Head of caudate nucleus (tissue), 42 donors: ENCODE data around the gene FRS3.
"Not testable (repeated sequence)": the region's sequence is repeated elsewhere in the genome, so short reads cannot be mapped to it uniquely, and the experiment has no call there.

Experiments used
- DNase-seq, 42 donors: peaks; one replicate each; pipeline versions ENCODE4 v3.0.0 to v3.0.0-alpha.2; 2020 to 2021; ENCODE audit warnings: mixed read lengths in 7 of 42
- intact Hi-C: fragments of 100-400 bp; cut with DNase I; formaldehyde crosslinking; loops from one replicate; pipeline ENCODE4 v1.15.0; 2022

FRS3 gene, protein sequence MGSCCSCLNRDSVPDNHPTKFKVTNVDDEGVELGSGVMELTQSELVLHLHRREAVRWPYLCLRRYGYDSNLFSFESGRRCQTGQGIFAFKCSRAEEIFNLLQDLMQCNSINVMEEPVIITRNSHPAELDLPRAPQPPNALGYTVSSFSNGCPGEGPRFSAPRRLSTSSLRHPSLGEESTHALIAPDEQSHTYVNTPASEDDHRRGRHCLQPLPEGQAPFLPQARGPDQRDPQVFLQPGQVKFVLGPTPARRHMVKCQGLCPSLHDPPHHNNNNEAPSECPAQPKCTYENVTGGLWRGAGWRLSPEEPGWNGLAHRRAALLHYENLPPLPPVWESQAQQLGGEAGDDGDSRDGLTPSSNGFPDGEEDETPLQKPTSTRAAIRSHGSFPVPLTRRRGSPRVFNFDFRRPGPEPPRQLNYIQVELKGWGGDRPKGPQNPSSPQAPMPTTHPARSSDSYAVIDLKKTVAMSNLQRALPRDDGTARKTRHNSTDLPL

DNA sequence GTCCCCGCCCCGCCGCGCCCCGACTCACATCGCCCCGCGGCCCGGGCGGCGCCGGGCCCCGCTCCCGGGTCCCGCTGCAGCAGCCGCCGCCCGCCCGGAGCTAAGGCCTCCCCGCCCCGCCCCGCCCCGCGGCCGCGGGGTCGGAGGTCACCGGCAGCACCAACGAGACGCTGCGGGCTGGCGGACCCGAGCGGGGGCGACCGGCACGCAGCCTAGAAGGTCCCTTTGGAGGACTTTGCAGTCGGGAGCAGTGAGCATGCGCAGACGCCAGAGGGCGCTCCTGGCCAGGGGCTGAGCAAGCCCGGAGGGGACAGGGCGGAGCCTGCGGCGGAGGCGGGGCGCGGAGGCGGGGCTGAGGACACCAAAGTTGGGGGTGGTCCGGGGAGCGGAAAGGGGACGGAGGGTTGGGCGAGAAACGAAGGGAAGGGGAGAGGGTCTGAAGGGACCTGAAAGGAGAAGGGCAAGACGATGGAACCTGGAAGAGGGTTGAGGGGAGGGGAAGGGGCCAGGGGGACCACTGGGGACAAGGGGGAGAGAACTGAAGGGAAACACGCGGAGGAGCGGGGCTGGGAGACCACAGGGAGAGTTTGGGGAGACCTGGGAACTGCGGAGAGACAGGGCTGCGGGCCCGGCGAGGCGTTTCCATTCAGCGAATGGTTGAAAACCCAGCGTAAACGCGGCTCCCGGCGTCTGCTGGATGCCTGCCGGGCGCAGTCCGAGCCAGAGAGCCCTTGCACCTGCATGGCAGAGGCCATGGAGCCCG, at the start of gene FRS3:
TSS of gene FRS3 (minus strand) at position 113 of the 763 bp plus-strand sequence. CDS start 2,913 bp downstream, outside the sequence.
- peak; percentile 94 to 100 (median 100) for DNase-seq
- intact Hi-C loops = loop anchor here (2.0 to 10.0 kb wide), 2 partner anchors 265 to 435 kb away; partner anchors contain the start of gene MRPS10

DNA sequence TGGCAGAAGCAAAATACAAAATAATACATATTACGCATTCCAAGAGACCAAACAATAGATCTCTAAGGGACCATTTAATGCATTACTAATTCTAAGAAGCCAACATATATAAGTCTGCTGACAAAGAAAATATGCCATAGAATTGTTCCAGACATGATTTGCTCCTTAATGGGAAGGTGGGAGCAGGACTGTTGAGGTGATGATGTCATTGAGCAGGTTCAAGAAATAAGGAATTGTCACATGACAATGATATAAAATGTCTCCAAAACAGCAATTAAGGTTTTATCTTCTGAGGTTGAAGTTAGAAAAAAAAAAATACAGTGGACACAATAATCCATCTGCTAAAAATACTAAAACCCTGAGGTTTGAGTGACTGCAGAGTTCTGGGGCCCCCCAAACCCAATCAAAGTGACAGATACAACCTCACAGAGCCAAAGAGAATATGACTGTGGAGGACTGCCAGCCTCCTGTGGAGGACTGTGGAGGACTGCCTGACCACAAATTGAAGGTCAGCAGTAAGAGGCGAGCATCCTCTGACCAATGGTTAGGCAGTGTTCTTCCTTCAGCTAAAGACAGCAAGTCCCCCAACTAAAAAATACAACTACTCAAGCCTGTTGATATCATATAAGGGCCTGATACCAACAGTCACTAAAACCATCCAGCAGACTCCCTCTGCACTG, 46.8 kb upstream of the FRS3 start:
- intact Hi-C loops = no loop called here

DNA sequence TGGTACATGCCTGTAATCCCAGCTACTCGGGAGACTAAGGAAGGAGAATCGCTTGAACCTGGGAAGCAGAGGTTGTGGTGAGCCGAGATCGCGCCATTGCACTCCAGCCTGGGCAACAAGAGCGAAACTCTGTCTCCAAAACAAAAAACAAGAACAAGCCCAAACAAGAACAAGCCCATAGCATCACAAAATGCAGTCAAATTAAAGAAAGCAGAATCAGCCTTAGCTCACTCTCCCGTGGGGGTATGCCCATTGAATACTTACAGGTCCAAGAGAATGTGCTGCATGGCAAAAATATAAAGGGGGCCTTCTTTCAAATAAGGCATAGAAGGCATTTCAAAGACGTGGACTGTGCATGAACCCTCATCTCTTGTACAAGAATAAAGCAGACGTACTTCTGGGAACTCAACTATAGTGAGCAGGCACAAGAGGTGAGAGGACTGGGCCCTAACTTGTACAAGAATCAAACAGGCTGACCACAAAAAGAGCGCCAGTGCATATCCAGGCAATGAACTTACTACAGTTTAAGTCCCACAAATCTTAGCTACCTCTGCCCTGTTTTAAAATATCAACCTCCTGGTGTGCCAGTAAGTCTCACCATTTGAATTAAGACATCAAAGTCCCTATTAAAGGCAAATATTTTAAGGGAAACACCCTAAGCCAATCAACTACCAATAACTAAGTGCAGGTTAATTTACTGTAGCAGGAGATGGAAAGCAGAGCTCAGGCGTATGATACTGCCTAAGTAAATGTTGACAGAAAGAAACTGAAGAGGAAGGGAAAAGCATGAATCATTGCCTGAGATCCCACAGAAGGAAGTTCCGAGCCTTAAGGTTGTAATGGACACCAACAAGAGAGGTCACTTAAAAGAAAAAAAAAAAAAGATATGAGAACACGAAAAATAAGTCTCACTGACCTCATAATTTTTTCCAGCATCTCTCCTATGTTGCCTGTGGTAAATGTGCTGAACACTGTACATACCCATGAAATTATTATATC, 45.2 kb upstream of the FRS3 start:
- intact Hi-C loops = no loop called here
- DNase-seq = no peak

More for the DNA sequence above, 46.8 kb upstream of the FRS3 start:
- no peak for DNase-seq

DNA sequence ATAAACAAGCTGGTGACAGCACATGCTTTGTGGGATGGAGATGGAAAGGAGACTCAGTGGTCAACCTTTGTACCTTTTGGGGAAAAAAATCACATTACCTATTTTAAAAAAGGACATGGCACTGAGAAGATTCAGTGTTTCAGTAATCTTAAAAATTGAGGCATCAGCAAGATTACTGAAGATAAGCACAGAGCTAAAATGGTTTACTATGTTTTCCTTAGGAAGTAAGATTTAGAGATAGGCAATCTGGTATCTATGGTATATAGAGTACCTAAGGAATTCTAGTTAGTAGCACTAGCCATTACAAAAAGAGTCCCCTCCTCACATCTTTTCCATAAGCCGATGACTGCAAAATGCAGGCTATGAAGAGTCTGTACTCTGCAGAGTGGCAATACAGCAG, 43.5 kb upstream of the FRS3 start:
- no peak for DNase-seq
- intact Hi-C loops = no loop called here

DNA sequence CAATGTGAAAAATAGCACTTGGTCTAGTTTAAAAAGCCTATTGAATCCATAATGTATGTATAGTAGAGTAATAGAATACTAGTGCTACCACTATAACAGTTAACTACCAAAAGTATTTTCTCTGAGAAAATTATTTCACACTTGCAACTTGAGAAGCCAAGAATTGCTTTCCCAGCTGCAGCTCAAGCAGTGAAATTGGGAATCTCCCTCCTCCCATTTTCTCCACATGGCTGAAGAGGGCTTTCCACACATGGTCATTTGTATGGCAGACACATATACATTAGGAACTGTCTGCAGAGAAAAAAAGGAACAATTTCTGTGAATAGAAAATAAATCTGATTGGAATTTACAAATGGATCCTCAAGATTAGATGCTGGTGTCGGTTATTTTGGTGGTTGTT, 42.3 kb upstream of the FRS3 start:
- intact Hi-C loops = no loop called here
- DNase-seq = no peak

DNA sequence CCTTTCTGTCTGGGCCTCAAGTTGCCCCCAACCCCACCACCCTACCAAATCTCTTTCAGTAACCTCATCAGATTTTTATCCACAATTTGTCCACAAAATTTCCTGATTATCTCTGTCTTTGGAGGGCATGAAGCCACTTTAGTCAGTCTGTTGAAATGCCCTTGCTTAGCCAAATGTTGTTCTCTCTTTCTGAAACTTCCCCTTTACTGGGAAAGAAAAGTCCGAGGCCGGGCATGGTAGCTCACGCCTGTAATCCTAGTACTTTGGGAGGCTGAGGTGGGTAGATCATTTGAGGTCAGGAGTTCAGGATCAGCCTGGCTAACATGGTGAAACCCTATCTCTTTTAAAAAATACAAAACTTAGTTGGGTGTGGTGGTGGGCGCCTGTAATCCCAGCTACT, 41.6 kb upstream of the FRS3 start:
- DNase-seq = no peak
- intact Hi-C loops = no loop called here

DNA sequence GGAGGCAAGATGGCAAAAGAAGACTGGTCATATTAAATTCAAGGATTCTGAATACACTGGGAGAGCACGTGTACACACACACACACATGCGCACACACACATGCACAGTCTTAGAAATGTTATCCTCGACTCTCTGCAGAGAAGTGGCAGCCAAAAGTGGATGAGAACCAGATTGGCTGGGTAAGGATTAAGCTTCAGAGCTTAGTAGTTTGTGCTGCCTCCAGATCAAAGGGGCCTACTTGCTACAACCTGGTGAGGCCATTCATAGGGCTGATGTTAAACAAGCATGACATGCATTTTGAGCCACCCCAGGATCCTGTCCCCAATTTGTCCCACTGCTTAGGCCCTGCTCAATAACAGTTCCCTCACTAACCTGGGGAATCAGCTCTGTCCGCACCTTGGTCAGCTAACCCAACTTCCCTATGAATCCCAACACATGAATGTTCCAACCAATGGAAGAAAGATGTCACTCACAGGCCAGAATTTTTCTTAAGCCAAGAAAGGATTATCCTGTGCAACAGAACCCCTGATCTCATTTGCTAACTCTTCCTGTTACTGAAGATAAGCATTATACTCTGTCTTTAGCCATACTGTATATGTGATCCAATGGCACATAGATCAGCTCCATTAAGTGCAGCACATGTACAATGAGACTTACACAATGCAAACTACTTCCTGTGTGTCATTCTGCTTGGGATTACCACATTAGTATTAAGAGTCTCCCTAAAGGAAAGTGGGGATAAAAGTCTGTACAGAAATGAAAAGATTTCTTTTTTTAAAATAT, 38.8 kb upstream of the FRS3 start:
- intact Hi-C loops = no loop called here
- DNase-seq = no peak

DNA sequence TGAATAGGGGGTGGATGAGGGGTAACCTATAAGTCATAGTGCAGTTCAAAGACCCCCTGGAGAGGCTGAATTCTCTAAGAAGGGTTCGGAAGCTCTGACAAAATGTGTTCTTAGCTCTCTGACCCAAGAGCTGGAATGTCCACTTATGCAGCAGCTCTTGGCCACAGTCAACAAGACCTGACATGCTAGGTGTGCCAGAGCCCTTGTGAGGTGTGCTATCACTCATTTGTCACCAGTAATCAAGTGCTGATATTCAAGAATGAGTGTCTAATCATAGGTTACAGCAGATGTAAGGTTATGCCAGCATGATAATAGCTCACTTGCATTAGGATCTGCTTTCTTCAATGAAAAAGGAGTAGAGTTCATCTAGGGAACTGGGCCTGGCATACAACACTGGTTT, 35.9 kb upstream of the FRS3 start:
- intact Hi-C loops = no loop called here
- no peak for DNase-seq

DNA sequence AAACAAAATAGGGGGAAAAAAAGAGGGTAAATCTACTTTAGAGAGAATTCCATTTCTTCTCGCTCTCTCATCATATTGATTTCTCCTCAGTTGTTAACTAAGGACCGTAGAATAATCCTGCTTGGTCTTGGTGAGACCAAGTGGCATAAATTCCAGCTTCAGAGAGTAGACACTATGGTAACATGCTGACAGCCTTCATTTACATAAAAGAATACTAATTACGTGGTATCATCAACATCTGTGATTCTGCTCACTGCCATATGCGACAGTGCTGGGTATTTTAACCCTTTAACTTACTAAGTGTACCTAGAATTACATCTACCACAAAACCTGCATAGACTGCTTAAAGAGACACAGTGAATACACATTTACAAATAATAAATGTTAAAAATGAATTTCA, 34.9 kb upstream of the FRS3 start:
- DNase-seq = no peak
- intact Hi-C loops = no loop called here

DNA sequence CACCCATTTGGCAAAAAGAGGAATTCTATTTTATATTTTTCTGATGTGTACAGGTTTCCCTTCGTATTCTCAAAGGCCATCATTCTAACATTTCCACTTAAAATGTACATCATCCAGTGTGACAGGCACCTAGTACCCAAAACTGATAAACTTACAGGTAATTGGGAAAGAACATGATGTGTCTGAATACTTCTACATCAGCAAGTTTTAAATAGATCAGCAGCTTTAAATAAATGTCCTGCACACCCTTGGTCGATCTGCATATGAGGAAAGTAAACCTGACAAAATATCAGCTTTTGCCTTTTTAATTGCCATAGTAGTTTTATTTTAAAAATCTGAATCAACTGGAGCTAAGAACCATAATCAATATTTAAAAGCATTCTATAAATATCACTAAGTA, 34.3 kb upstream of the FRS3 start:
- intact Hi-C loops = no loop called here
- DNase-seq = no peak

DNA sequence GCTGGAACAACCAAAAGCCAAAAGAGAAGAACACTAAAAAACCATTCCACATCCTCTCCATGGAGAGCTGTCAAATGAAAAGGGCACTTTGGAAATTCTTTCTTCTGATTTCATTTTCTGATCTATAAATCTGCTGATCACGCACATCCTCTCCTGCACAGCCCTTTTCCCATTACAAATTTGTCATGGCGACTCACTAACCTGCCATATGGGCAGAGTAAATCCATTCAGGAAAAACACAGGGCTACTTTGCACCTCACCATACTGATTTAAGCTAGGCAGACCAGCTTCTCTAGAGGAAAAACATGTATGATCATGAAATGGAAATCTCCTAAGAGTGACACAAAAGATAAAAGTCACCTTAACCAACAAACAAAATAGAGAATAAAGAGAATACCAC, 33.8 kb upstream of the FRS3 start:
- intact Hi-C loops = no loop called here
- no peak for DNase-seq

DNA sequence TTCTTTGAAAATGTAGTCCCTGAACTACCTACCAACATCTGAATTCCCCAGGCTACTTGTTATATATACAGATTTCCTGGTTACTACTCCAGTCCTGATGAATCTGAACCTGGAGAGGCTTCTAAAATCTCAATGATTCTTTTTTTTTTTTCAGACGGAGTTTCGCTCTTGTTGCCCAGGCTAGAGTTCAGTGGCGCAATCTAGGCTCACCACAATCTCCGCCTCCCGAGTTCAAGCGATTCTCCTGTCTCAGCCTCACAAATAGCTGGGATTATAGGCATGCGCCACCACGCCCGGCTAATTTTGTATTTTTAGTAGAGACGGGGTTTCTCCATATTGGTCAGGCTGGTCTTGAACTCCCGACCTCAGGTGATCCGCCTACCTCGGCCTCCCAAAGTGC, 32.2 kb upstream of the FRS3 start:
- DNase-seq, intact Hi-C loops: not testable (repeated sequence)

DNA sequence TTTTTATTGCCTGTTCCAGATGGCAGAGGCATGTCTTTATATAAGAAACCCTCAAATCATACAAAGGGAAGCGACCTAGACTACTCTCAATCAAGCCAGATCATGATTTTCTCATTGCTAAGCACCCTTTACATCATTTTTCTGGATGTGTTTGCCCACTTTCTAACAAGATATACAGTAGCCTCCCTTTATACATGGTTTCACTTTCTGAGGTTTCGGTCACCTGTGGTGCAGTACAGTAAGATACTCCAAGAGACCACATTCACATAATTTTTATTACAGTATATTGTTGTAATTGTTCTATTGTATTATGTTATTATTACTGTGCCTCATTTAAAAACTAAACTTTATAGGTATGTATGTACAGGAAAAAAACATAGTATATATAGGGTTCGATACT, 31.4 kb upstream of the FRS3 start:
- intact Hi-C loops = no loop called here
- no peak for DNase-seq

DNA sequence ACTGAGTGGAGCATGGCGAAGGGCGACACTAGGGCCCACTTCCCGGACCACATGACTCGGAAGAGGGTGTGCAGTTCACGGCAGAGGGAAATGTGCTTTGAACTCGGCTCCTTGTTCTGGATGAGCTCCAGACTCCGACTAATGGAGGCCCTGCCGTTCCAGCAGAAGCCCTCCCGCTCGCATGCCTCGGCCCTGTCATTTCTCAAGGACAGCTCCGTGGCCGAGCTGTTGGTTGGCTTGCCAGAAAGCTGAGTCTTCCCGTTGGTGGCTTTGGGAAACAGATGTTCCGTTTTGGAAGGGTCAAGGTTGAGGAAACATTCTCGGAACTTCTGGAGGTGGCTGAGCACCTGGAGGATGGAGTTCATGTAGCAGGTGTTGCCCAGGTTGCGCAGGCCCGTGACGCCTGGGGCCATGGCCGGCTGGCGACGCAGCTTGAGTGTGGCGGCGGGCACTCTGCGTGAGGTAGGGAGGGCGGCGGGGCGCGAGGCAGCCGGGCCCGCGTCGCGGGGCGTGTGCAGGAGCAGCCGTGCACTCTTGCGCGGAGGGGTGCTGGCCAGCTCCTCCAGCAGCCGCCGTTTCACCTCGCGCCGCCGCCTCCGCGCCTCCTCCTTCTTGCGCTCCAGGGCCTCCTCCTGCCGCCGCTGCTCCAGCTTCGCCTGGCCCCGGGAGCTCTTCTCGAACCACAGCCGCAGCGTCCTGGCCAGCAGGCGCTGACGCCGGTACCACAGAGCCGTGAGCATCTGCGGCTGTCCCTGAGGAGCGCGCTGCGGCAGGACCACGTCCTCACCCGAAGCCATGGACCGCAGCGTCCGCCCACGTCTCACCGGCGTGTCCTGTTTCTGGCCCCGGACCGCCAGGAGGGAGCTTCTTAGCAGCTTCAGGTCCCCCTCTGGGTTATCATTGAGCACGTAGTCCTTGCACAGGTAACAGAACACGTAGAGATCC, 26.4 kb upstream of the FRS3 start:
- no peak for DNase-seq
- intact Hi-C loops = no loop called here

DNA sequence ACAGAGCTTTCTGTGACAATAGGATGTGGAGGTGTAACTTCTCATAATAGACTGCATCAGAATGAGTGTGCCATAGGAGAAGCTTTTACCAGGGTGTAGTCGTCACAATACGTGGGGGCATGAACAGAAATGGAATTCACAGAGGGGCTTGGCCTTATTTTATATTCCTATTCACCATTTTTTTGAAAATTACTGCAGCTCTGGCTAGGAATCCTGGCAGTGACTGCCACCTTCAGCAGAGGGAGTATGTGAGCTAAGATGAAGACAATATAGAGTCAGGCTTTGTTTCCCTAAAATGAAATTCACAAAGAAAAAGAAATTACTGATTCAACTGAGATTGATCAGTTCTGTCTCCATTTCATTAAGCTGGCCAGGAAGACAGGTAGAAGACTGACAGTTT, 21.7 kb upstream of the FRS3 start:
- DNase-seq = peak in 29 of 42 donors; percentile 13 to 83 (median 50)
- intact Hi-C loops = no loop called here

DNA sequence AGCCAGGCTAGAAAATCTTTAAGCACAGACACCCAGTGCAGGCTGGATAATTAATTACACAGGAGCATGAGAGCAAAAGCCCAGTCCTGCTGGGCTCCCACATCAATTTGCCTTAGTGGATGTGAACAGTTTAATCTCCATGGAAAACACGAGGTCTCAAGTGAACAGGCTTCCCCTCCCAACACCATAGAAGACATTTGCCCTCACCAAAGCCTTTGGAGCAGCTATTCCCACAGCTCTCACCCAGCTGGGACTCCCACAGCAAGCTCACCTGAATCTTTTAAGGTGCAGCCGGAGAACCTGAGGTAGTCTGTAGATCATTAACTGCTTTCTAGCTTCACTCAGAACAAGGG, 19.8 kb upstream of the FRS3 start:
- intact Hi-C loops = no loop called here
- DNase-seq = no peak
